DLD1 (cell line): ENCODE measurements around the gene NEDD4L.

Experiments used
- in situ Hi-C: cut with HindIII; loops from 2 replicates; pipeline ENCODE4 v1.10.0; 2017; ENCODE audit warnings: low sequenced_read_pairs

NEDD4L gene

GRCh38 chr18:58226429-58226828, 182.4 kb downstream of the NEDD4L start:
- in situ Hi-C loops: no loop called here

GRCh38 chr18:58227361-58227930, 183.4 kb downstream of the NEDD4L start:
- in situ Hi-C loops: no loop called here

- in situ Hi-C loops: no loop called here
Measured at GRCh38 chr18:58228176-58228575, 184.2 kb downstream of the NEDD4L start.

GRCh38 chr18:58228762-58229161, 184.7 kb downstream of the NEDD4L start:
- in situ Hi-C loops: no loop called here

- in situ Hi-C loops: no loop called here
Measured at GRCh38 chr18:58229162-58229561, 185.1 kb downstream of the NEDD4L start.

GRCh38 chr18:58230438-58231179, 186.6 kb downstream of the NEDD4L start:
- in situ Hi-C loops: no loop called here

- in situ Hi-C loops: no loop called here
Measured at GRCh38 chr18:58231930-58232329, 187.9 kb downstream of the NEDD4L start.

- in situ Hi-C loops: no loop called here
Measured at GRCh38 chr18:58232668-58233067, 188.6 kb downstream of the NEDD4L start.

- in situ Hi-C loops: no loop called here
Measured at GRCh38 chr18:58234359-58234741, 190.3 kb downstream of the NEDD4L start.

GRCh38 chr18:58235001-58235436, 191.0 kb downstream of the NEDD4L start:
- in situ Hi-C loops: no loop called here

GRCh38 chr18:58239879-58240278, 195.9 kb downstream of the NEDD4L start:
- in situ Hi-C loops: no loop called here

- in situ Hi-C loops: no loop called here
Measured at GRCh38 chr18:58241026-58241679, 197.1 kb downstream of the NEDD4L start.

- in situ Hi-C loops: no loop called here
Measured at GRCh38 chr18:58241877-58242276, 197.9 kb downstream of the NEDD4L start.

- in situ Hi-C loops: no loop called here
Measured at GRCh38 chr18:58242435-58242834, 198.4 kb downstream of the NEDD4L start.

GRCh38 chr18:58242968-58243367, 198.9 kb downstream of the NEDD4L start:
- in situ Hi-C loops: no loop called here

- in situ Hi-C loops: no loop called here
Measured at GRCh38 chr18:58243401-58243800, 199.4 kb downstream of the NEDD4L start.

GRCh38 chr18:58247363-58247834, 203.4 kb downstream of the NEDD4L start:
- in situ Hi-C loops: no loop called here

GRCh38 chr18:58249712-58250111, 205.7 kb downstream of the NEDD4L start:
- in situ Hi-C loops: no loop called here

- in situ Hi-C loops: no loop called here
Measured at GRCh38 chr18:58251416-58251815, 207.4 kb downstream of the NEDD4L start.

- in situ Hi-C loops: no loop called here
Measured at GRCh38 chr18:58252166-58252565, 208.1 kb downstream of the NEDD4L start.

GRCh38 chr18:58253318-58253717, 209.3 kb downstream of the NEDD4L start:
- in situ Hi-C loops: no loop called here

- in situ Hi-C loops: no loop called here
Measured at GRCh38 chr18:58253871-58254270, 209.8 kb downstream of the NEDD4L start.
